GM21529 (cell line): ENCODE data around the gene CACNA2D2.
"Not testable (repeated sequence)": the region's sequence is repeated elsewhere in the genome, so short reads cannot be mapped to it uniquely, and the experiment has no call there.

Experiments used
- ATAC-seq: cut with Tn5 transposase; IDR thresholded peaks from one replicate; pipeline ENCODE4 v1.9.1; 2021; ENCODE audit not compliant: unreplicated experiment

The CACNA2D2 gene

GRCh38 chr3:50530001-50530970 lies 26.9 kb upstream of the CACNA2D2 start:
- no peak for ATAC-seq

GRCh38 chr3:50525987-50526386 lies 22.6 kb upstream of the CACNA2D2 start:
- no peak for ATAC-seq

DNA sequence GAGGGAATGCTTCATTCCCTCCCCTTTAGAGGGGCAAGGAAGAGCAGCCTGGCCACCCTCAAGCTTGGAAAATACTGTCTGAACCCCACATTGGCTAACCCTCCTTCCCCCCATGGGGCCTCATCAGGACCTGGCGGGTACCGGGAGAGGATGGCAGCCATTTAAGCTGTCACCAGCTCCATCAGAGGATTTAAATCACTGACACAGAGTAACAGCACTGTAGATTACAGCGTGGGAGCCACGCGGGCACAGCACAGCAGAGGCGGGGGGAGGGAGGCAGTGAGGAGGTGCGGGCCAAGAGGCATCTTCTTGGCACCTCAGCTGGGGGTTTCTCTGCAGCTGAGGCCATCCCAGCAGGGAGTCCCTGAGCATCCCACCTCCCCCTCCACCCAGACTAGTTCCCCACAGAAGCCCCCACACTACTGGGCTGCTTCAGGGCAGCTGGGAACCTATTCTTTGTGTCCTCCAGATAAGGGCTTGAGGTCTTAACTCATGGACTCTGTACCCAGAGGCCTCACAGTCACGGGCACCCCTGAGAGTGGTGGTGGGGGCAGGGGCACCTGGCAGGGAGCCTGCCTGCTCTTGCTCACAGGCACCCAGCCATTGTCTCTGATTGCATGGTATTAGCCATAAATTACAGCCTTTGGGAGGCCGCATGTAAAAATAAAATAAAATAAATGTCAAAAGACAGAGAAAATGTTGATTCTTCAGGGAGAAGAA lies 21.9 kb upstream of the CACNA2D2 start:
- no peak for ATAC-seq

- no peak for ATAC-seq
These were observed 21.3 kb upstream of the CACNA2D2 start for GRCh38 chr3:50524746-50525145.

DNA sequence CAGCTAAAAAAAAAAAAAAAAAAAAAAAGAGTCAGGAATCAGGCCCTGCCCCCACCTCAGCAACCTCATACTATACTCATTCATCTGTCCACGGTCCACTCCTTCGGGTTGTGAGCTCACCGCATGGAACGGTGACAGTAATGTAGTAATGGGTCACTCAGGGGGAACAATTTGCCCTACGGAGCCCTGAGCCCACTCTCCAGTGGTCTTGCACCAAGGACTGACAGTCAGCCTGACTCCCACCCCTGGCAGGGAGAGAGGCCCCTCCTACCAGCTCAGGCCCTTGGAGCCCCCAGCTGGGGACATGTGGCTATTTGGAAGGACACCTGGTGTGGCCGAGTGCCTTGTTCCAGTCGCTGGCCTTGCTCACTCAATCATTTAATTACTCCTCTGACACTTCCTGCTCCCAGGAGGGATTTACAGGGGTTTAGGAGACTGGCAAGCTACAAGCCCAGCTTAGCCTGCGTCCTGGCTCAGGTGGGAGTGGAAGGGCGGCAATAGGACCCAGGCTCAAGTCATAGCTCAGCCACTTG lies 19.9 kb upstream of the CACNA2D2 start:
- no peak for ATAC-seq

DNA sequence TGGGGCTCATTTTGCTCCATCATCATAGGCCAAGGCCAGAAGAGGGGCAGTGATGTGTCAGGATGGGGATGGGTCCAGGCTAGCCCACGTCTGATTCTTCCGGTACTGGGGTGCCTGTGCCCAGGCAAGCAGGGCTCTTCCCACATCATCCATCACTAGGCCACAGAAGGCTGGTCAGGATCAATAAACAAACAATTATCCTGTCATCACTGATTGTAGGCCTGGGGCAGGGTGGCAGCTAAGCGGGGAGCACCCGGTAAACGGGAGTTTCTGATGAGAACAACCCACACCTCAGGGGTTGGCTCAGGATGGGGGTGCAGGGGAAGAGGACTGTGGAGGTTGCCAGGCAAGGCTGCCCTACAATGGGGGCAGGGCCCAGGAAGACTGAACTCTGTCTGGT lies 18.1 kb upstream of the CACNA2D2 start:
- no peak for ATAC-seq

DNA sequence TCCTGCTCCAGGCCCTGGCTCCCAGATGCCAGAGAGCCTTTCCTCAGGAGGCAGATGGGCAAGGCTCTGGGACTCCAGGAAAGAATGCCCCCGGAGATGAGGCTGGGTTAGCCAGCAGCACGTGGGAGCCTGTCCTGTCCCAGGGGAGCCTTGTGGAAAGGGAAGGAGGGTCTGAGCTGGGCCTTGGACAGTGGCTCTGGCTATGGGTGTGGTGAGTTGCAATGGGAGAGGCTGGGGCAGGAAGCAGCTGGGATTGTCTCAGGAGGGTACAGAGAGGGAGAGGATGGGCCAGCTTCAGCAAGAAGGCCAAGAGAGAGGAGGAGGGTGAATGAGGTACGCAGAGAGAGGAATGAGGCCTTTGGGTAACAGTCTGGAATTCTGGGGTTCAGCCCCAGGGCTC lies 17.4 kb upstream of the CACNA2D2 start:
- ATAC-seq, result no peak

- no peak for ATAC-seq
These were observed 16.1 kb upstream of the CACNA2D2 start for GRCh38 chr3:50519471-50520089.

- ATAC-seq, result no peak
These were observed 15.0 kb upstream of the CACNA2D2 start for GRCh38 chr3:50518436-50518835.

DNA sequence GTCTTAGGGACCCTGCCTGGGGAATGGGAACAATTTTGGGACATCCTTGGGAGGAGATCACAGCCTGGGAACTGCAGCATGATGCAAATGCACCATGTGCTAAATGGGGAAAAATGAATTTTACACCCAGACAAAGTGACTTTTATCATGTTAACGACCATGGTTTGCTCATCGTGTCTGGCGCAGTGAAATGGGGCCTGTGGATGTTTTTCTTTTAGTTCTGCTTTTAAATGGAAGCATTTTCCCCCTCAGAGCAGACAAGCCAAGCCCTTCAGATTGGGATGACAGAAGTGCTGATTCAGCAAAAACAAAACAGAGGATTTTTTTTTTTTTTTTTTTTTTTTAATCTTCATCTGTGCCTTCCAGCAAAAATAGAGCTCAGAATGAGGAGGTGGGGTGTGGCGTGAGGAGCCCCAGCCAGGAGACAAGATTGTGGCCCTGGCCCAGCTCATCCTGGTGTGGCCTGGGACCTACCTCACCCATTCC lies 14.3 kb upstream of the CACNA2D2 start:
- no peak for ATAC-seq

DNA sequence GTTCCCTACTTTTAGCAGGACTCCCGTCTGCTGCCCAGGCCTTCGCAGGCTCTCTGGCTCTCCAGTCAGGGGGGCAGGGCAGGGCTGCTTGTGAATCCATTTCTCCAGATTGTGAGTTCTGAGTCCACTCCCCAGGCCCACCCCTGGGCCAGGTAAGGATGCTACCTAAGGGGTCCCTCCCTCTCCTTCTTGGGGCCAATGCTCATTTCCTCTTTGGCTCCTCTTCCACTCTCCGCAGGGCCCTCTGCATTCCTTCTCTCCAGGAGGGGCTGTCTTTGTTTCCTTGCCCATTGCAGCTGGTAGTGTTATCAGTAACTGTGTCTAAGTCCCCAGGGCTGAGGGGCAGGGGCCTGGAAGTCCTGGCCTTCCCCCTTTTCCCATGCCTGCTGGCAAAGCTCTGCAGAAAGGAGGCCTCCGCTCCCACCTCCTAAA lies 13.0 kb upstream of the CACNA2D2 start:
- ATAC-seq, result no peak

- no peak for ATAC-seq
These were observed 12.4 kb upstream of the CACNA2D2 start for GRCh38 chr3:50515565-50516439.

DNA sequence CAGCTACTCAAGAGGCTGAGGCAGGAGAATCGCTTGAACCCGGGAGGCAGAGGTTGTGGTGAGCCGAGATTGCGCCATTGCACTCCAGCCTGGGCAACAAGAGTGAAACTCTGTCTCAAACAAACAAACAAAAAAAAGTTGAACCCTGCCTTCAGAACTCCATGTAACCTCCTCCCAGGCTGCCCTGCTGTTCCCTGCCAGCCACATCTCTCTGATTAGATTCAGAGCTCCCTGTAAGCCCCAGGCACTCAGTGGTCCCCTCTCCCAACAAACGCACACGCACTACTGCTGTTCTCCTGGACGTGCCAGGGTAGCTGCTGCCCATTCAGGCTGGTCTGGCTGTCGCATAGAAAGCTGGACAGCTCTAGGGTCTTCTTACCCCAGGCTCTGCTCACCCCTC lies 9.5 kb upstream of the CACNA2D2 start:
- ATAC-seq, result not testable (repeated sequence)

DNA sequence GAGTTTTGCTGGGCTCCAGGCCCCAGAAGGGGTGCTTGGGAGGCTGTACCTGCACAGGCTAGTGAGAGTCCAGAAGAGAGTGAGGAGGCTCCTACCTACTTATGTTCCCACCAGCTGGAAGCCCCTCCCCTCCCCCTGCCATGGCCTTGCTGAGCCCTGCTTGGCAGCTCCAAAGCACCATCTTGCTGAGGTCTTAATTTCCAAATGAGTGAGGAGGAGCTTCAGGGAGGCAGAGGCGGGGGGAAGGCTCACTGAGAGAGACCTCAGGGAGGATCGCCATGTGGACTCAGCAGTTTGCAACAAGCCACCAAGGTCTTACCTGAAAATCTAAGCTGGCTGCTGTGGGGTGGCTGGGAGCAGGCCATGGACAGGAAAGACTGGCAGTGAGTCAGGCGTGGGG lies 8.7 kb upstream of the CACNA2D2 start:
- ATAC-seq, result no peak

- ATAC-seq, result no peak
These were observed 6.9 kb upstream of the CACNA2D2 start for GRCh38 chr3:50510325-50510724.

- no peak for ATAC-seq
These were observed 6.3 kb upstream of the CACNA2D2 start for GRCh38 chr3:50509715-50510114.

DNA sequence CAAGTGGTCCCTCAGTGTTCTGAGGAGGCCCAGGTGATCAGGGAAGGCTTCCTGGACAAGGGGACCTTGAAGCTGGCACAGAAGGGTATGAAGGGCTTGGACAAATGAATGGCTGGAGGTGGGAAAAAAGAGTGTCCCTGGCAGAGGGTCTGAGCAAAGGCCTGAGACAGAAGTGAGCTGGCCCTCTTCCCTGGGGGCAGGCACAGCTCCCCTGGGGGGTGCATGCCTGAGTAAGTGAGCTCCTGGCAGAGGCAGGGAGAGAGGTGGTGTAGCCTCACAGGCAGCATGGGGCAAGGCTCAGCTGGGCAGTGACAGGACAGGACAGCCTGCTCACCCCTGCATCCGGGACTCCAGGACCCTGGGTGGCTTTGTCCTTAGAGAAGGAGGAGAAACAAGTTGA lies 5.4 kb upstream of the CACNA2D2 start:
- no peak for ATAC-seq

DNA sequence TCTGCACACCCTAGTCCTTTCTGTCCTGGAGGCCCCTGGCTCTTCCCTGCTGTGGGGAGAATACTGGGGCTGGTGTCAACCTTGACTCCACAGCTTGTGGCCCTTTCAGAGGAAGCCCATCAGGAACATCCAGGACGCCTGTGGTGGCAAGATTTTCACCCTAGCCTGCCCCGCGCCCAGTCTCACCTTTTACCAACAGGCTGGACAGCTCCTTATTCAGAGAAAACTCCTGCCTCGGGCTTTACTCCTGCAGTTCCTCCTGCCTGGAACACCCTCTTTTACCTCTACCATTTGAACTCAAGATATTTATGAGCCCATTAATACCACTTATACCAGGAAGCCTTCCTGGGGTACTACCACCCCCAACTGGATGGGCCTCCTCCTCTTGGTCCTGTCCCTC lies 2.7 kb upstream of the CACNA2D2 start:
- no peak for ATAC-seq

- ATAC-seq, result no peak
These were observed 1.2 kb upstream of the CACNA2D2 start for GRCh38 chr3:50504681-50505080.
